ENCODE results near the gene LRCH4.
"Not testable (repeated sequence)": the region's sequence is repeated elsewhere in the genome, so short reads cannot be mapped to it uniquely, and the experiment has no call there.

The LRCH4 gene

GRCh38 chr7:100567031-100567730, 18.7 kb downstream of the LRCH4 start:
- DNase-seq: no peak

- DNase-seq: no peak
Observed at GRCh38 chr7:100566018-100566531, 19.9 kb downstream of the LRCH4 start.

DNA sequence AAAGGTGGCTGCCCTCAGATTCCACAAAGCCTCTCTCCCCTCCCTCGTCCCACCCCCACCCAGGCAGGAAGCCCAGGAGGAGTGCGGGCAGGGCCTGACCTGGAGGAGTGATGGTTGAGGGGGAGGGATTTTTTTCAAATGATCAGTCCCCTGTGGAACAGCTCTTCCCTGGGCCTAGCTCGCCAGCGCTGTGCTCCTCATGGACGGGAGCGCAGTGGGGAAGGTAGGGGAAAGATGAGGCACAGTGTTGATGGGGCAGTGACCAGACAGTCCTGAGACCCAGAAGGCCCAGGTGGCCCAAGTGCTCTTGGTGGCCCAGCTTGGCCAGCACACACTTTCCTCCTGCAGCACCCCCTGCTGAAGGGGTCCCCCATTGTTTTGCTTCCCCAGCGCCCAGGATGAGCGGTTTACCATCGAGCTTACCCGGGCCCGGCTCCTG, 20.8 kb downstream of the LRCH4 start:
- no peak for DNase-seq

- DNase-seq: not testable (repeated sequence)
Observed at GRCh38 chr7:100564405-100564804, 21.5 kb downstream of the LRCH4 start.

DNA sequence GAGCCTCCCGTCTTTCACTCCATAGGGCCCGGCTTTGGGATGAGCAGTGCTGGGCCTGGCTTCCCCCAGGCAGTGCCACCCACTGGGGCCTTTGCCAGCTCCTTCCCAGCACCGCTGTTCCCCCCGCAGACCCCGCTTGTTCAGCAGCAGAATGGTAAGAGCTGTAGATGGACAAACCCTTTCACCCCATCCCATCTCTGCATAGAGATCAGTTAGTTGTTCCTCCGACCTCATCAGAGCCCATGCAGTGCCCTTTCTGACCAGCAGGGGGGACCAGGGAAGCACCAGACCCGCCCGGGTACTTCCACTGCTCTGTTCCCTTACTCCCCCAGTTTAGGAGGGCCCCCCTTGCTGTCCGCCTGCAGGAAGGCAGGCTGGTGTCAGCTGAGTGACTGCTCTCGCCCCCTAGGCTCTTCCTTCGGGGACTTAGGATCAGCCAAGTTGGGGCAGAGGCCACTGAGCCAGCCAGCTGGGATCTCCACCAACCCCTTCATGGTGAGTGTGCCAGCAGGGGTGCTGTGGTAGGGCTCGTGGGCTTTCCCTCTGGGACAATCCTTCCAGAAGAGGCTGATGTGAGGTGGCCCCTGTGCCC, 22.0 kb downstream of the LRCH4 start:
- peak; percentile 94 for DNase-seq

- no peak for DNase-seq
Observed at GRCh38 chr7:100563100-100563564, 22.8 kb downstream of the LRCH4 start.

DNA sequence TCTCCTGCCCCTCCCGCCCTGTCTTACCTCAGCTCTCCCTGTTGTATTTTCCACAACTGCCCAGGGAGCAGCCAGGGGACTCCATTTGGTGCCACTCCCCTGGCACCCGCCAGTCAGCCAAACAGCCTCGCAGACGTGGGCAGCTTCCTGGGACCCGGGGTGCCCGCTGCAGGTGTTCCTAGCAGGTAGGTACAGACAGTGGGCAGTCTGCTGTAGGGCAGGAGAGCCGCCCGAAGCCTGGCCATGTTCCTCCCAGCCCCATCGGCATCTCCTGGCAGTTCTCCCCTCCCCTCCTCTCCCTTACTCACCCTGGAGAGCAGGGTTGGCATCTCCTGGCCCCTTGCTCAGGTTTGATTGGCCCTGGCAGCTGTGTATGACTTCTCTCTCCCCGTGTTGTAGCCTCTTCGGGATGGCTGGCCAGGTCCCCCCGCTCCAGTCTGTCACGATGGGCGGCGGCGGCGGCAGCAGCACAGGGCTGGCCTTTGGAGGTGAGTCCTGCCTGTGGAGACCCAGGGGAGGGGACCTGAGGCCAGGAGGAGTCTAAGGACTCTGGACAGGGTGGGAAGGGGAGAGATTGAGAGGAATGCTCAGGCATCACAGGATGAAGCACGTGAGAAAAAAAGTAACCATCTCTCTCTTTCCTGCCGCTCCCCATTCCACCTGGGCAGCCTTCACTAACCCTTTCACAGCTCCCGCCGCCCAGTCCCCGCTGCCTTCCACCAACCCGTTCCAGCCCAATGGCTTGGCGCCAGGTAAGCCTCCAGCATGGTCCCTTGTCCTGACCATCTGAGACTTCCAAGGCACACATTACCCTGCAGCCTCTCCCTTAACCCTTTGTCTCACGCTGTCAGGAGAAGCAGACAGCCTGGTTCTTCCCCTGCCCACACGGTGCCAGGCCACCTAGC, 23.5 kb downstream of the LRCH4 start:
- no peak for DNase-seq

GRCh38 chr7:100561491-100562194, 24.3 kb downstream of the LRCH4 start:
- DNase-seq: no peak

DNA sequence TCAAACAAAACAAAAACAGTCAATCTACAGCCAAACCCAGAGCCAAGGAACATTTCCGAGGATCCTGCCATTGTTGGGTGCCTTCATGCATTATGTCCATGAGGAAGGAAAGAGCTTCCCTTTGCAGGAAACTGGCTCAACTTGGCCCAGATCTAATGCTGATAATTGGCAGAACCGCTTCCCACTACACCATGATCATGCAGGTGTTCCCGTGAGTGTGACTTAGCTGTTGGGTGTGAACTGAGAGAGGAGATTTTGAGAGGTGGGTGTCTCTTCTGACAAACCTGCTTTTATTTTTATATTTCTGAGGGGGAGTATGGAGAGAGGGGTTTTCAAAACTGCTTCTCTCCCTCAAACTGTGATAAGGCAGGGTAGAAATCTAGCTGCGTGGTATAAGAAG, 26.8 kb downstream of the LRCH4 start:
- DNase-seq: no peak

DNA sequence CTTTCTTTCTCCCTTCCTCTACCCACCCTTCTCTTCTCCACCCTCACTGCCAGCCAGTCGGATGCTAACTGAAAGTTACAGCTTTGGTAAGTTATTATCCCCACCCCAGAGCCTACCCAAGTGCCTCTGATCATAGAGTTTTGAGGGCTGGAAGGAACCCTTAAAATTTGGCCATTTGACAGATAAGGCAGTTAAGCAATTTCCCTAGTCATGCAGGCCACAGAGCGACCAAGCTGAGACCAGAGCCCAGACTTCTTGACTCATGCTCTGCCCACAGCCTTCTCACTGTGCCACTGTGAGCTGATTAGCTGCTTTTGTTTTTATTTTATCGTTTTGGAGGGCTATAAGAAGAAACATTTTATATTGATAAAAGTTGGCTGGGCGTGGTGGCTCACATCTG, 29.4 kb downstream of the LRCH4 start:
- no peak for DNase-seq

DNA sequence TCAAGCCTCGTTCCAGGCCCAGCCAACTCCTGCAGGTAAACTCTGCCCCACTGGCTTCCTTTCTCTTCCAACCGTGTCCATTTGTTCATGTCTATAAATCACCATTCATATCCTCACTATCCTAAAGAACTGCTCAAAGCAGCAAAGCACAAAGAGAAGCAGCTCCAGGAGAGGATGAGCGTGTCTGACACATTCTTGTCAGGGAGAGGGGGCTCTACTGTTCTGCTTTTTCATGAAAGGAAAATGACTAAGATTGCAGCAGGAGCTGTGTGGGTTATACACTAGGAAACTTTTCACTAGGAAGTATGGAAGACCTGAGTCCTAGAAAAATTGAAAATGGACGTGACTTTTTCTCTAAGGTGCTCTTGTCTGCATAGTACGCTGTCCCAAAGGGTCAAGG, 30.2 kb downstream of the LRCH4 start:
- no peak for DNase-seq

DNA sequence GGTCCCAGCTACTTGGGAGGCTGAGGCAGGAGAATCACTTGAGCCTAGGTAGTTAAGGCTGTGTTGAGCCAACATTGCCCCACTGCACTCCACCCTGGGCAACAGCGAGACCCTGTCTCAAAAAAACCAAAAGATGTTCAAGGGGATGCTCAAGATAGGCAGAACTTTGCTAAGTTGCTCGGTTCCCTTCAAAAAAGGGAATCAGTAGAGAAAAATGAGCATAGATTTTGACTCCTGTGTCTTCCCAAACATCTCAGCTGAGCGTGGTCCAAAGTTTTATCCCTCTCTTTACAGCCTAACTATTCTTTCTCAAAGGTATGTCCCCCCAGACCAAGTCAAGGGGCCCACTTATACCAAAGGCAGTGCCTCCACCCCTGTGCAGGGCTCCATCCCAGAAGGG, 32.9 kb downstream of the LRCH4 start:
- no peak for DNase-seq

DNA sequence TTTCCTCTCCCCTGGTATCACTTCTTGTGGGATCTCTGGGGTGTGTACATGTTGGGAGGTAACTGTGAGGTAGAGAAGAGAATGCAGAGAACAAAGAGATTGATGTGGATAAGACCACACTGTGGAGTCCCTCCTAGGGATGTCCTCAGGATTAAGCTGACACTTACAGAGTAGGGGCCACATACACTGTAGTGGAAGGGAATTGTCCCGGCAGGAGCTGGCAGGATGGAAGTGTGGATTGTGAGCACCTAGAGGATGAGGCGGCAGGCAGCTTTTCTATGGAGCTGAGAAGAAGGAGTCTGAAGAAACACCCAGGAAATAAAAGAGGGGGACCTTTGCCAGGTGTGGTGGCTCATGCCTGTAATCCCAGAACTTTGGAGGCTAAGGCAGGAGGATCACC, 33.4 kb downstream of the LRCH4 start:
- DNase-seq: no peak

- DNase-seq: not testable (repeated sequence)
Observed at GRCh38 chr7:100548446-100548845, 37.5 kb downstream of the LRCH4 start.

GRCh38 chr7:100547872-100548271, 38.1 kb downstream of the LRCH4 start:
- DNase-seq: no peak

- no peak for DNase-seq
Observed at GRCh38 chr7:100546926-100547800, 38.8 kb downstream of the LRCH4 start.

DNA sequence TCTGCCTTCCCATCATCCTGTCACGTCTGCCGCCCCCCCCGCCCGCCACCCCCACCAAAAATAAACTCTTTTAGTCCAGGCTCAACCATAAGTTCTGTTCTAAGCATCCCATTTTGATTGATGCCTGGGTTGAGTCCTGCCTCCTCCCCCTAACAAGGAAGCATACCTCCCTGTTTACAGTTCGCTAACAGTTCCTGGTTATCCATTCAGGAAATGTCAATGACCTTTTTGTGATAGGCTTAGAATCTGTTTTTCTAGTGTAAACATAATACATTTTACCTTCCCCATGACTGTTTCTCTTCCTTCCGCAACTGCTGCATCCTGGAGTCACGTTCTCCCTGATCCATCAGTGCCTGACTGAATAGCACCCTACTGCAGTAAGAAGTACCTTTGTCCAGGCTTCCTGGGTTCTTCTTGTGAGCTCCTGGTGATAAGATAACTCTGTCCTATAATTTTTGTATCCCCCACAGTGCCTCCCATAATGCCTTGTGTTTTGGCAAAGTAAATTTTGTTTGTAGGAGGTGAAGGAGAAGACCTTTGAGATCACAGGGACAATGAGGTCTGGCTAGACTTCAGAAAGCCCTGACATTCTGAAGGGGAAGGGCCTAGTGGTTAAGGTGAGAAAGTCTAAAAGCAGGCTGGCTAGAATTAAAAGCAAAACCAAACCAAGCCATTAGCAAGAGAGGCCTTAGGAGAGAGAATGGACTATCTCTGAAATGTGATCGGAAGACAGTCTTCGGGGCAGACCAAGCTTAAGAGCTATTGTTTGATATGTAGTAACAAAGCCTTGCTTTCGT, 39.6 kb downstream of the LRCH4 start:
- no peak for DNase-seq

DNA sequence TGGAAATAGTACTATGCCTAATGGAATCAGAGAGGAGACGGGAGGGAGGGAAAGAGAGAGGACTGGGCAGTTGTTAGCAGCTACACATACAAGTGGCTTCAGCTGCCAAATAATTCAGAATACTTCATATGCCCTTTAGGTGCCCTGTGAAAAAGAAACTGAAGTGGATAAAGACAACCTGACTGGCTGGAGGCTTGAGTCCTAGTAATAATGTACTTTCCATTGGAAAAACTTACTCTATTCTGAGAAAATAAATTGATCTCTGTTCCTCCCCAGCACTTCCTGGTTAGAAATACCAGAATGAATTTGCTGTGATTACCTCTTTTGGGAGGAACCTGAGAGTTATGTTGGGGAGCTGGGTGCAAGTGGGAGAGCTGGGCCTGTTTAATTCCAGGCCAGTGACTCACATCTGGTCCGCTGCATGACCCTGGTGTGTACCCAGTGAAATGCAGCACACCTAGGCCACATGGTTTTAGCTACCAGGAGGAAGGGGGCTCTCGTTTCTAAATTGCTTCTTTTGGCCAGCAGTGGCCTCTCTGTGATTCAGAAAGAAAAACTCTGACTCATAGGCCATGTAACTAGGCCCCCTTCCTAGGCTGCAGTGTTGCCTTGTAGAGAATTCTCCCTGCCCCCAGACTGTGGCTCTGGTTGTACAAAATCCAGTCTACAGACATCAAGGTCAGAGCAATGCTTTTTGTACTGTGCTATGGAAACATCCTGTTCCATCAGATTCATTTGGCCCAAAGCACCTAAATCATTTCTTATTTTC, 40.4 kb downstream of the LRCH4 start:
- peak; percentile 79 for DNase-seq

DNA sequence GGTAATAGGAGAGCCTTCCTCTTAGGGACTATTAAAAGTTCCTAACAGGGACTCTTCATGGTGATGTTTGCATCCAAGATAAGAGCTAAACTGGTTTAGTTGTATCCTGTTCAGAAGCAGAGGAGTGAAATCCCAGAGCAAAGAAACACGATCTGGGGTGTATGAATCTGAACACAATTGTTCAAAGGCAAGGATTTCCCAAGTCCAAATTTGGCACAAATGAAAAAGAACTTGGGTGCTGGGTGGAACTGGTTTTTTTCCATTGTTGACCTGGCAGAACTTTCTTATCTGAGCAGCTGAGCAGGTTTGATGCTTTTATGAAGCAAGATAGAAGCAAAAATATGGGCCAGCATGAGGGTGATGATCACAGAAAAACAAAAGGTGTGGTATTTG, 41.0 kb downstream of the LRCH4 start:
- DNase-seq: no peak

DNA sequence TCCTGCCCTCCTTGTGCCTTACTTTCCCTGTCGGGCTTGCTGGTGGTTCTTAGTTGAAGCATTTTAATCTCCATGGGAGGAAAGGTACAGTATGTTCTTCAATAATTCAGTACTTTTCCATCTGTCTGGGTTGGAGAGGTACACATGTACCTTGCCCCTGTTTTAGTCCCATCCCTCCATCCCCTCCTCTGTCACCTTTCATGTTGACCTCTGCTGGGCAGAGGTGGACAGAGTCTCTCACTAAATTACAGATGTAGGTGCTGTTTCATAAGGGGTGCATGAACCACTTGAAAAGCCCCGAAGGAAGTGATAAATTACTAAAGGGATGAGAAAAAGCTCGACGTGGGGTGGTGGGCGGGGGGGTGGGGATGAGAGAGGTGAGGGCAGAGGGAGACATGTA, 41.5 kb downstream of the LRCH4 start:
- DNase-seq: no peak
